ENCODE data around the gene GTF2H4.

The GTF2H4 gene

GRCh38 chr6:30875244-30876038 is 32.6 kb upstream of the GTF2H4 start:
- Histone ChIP-seq H3K4me2 (no peak overlapping the region), H3K27ac (no peak overlapping the region), H3K36me3 (ENCODE audit: insufficient read depth) (no peaks in the 10 kb centered on the region), H3K4me3 (IDR thresholded peaks at IDR 0.05; ENCODE audit: insufficient read depth, low read depth, low read length) (no peak overlapping the region), H3K4me1 (ENCODE audit: low read depth, poor library complexity, severe bottlenecking) (peaks cover 13% of the 10 kb centered on the region), H3K27me3 (ENCODE audit: insufficient read depth, low read depth) (no peaks in the 10 kb centered on the region), H4K20me1 (ENCODE audit: insufficient read depth) (no peaks in the 10 kb centered on the region), H3K79me2 (ENCODE audit: insufficient read depth, low read depth) (no peaks in the 10 kb centered on the region), H2AFZ (ENCODE audit: low read depth) (no peak overlapping the region), H3K9ac (no peak overlapping the region)
- TF ChIP-seq, protein P1, sequence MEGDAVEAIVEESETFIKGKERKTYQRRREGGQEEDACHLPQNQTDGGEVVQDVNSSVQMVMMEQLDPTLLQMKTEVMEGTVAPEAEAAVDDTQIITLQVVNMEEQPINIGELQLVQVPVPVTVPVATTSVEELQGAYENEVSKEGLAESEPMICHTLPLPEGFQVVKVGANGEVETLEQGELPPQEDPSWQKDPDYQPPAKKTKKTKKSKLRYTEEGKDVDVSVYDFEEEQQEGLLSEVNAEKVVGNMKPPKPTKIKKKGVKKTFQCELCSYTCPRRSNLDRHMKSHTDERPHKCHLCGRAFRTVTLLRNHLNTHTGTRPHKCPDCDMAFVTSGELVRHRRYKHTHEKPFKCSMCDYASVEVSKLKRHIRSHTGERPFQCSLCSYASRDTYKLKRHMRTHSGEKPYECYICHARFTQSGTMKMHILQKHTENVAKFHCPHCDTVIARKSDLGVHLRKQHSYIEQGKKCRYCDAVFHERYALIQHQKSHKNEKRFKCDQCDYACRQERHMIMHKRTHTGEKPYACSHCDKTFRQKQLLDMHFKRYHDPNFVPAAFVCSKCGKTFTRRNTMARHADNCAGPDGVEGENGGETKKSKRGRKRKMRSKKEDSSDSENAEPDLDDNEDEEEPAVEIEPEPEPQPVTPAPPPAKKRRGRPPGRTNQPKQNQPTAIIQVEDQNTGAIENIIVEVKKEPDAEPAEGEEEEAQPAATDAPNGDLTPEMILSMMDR (conservative IDR thresholded peaks at IDR 0.05; ENCODE audit: low read depth, low read length) = no peak

- no peaks in the 10 kb centered on the region for H3K36me3 ChIP-seq (ENCODE audit: insufficient read depth)
- H3K4me3 ChIP-seq (IDR thresholded peaks at IDR 0.05; ENCODE audit: insufficient read depth, low read depth, low read length) = no peak overlapping the region
- H3K4me2 ChIP-seq = no peak overlapping the region
- H3K4me1 ChIP-seq (ENCODE audit: low read depth, poor library complexity, severe bottlenecking) = peaks cover 13% of the 10 kb centered on the region
- H3K27ac ChIP-seq = no peak overlapping the region
- no peak overlapping the region for H2AFZ ChIP-seq (ENCODE audit: low read depth)
- no peaks in the 10 kb centered on the region for H3K27me3 ChIP-seq (ENCODE audit: insufficient read depth, low read depth)
- H3K9ac ChIP-seq = no peak overlapping the region
- no peaks in the 10 kb centered on the region for H4K20me1 ChIP-seq (ENCODE audit: insufficient read depth)
- TF ChIP-seq, protein P1 (conservative IDR thresholded peaks at IDR 0.05; ENCODE audit: low read depth, low read length) = no peak
- H3K79me2 ChIP-seq (ENCODE audit: insufficient read depth, low read depth) = no peaks in the 10 kb centered on the region
Measured at GRCh38 chr6:30876039-30876730, 31.8 kb upstream of the GTF2H4 start.

DNA sequence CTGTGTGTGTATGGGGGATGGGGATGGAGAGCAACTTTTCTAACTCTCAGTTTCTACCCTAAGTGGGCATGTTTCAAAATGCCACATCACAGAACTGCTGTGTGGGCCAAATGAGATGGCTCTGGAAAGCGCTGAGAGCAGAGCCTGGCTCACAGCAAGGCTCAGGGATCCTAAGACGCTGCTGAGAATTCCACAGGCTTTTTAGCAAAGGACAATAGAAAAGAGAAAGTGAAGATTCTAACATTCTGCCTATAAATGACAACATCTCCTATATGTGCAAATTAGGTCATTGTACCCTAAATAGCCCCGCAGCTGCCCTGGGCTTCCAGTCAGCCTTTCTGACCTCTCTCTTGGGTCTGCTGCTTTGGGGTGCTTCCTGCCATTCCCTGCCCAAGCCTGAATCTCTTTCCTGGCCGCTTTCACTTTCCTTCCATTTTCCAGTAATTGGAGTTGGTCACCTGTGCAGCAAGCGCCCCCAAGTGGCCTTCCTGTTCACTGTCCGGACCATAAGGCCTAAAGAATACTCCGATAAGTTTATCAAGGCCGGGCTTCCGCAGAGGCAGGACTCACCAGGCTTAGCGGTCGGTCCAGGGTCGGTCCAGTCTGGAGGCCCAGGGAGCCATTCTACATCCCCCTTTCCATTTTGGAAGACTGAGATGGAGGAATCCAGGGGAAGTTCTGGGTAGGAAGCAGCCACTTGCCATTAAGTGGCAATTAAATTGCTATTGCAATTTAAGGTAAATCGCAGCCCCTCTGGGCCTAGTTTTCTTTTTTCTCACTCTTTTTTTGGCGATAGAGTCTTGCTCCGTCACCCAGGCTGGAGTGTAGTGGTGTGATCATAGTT is 30.4 kb upstream of the GTF2H4 start:
- Histone ChIP-seq H3K4me1 (ENCODE audit: low read depth, poor library complexity, severe bottlenecking) (peaks cover 13% of the 10 kb centered on the region), H3K9ac (no peak overlapping the region)

More for the DNA sequence above, 30.4 kb upstream of the GTF2H4 start:
- Histone ChIP-seq H3K4me2 (peak overlapping the region; percentile 67), H3K4me3 (IDR thresholded peaks at IDR 0.05; ENCODE audit: insufficient read depth, low read depth, low read length) (no peak overlapping the region), H4K20me1 (ENCODE audit: insufficient read depth) (no peaks in the 10 kb centered on the region), H3K27me3 (ENCODE audit: insufficient read depth, low read depth) (no peaks in the 10 kb centered on the region), H2AFZ (ENCODE audit: low read depth) (peak overlapping the region; percentile 45; the same call in 1 of the 2 replicates), H3K27ac (no peak overlapping the region), H3K36me3 (ENCODE audit: insufficient read depth) (no peaks in the 10 kb centered on the region), H3K79me2 (ENCODE audit: insufficient read depth, low read depth) (no peaks in the 10 kb centered on the region)
- TF ChIP-seq, protein P1 (conservative IDR thresholded peaks at IDR 0.05; ENCODE audit: low read depth, low read length) = peak; percentile 81

Data from KMS-11 (cell line).